Dedifferentiated amniotic fluid mesenchymal stem cell (primary cell): ENCODE results near the gene NLGN1.

ENCODE experiments used
- DNase-seq: peaks from one replicate; pipeline ENCODE4 v3.0.0-alpha.2; 2016; ENCODE audit errors: extremely low spot score

The NLGN1 gene

DNA sequence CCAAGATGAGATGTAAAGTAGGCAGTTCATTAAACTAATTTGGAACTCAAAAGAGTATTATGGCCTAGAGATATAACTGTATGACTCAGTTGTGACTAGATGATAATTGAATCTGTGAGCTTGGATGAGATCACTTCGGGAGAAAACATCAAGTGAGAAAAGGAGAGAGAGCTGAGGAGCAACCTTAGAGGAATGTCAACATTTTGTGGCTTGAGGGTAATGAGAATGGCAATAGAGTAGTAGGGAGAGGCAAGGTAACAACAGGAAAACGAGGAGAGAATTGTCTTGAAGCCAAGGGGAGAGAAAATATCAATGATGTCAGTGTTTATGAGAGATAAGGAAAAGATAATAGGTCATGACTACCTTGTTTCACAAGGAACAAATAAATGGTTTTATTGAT is 580.2 kb downstream of the NLGN1 start:
- no peak for DNase-seq

DNA sequence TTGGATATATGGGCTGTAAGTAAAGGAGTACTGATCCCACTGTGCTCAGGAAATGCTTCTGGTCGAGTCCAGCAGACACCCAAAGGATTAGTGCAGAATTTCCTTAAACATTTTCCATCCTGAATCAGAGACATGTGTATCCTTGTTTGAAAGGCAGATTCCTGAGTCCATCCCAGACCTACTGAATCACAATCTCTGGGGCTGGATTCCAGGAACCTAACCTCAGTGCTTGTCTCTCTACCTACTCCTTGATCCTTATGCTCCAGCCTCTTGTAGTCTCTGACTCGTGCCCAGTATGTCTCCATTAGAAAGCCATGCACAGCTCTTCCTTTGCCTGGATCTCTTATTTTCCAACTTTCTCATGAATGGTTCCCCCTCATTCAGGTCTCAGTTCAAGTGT is 585.8 kb downstream of the NLGN1 start:
- DNase-seq = no peak

DNA sequence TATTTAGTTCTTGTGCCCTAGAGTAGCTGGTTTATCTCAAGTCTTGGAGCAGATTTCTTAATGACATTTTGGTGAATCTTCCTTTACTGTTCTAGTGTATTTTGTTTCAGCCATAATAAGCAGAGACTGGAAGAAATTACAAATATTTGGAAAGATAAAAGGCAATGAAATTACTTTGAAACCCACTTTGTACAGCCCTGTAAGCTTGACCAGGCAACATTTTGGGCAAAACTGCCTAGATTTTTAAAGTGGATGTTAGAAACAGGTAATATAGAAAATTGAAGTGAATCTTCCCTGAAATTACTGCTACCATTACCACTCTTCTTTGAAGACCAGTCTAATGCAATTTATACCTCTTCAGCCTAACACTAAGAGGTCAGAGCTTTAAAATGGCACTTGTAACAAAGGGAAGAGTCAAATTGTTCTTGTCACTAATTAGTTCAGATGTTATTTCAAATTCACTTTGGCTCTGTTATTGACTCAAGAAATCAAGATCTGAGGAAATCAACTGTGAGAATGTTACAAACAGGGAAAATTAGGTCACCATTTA is 589.4 kb downstream of the NLGN1 start:
- no peak for DNase-seq

GRCh38 chr3:173988909-173989308 is 591.4 kb downstream of the NLGN1 start:
- no peak for DNase-seq

- DNase-seq = no peak
Measured at GRCh38 chr3:173992416-173992815, 594.9 kb downstream of the NLGN1 start.

DNA sequence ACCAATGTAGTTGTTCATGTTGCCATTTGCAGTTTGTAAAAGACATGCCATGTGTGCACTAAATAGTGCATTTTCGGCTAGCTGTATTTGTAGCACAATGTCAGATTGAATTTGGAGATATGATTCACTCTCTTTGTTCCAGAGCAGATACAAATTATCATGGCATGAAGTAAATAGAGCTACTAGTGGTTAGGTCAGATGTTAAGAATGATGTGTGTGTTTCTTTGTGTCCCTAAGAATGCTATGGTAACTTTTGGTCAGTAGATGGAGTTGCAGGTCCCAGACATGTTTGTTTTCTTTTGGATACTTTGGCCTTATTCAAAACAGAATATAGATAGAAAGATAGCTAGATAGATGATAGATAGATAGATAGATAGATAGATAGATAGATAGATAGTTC is 595.8 kb downstream of the NLGN1 start:
- peak; percentile 66 for DNase-seq

DNA sequence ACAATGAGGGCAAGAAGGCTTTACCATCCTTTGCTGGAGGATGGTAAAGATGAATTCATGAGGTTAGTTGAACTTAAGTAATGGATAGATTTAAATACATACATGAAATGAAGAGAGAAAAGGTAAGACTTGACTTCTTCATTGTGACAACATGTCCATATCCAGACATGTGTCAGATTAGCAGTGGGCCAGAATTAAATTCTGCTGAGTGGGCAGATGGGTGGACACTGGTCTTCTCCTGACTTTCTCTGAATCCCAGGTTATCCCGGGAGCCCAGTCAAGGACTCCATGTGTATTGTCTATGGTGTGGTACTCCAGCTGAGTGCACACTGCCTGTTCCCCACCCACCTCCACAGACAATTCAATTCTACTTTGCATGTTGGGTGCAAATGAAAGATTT is 603.1 kb downstream of the NLGN1 start:
- DNase-seq = no peak

DNA sequence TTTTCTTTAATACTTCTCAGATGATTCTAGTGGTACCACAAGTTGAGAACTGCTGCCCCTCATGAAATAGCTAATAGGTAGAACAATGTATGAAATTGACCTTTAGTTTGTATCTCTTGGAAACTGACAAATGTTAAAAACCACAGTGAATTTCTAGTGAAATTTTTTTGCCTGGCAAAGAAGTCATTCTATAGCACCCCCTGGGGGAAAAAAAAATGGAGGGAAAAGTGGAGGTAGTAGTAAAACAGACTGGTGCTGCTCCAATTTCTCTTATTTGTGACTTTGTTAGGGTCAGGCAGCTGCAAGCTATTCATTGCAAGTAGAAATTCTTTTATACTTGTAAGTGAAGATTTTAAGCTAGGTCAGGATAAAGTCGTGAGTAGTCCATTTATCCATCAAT is 605.0 kb downstream of the NLGN1 start:
- DNase-seq = no peak

GRCh38 chr3:174010907-174011306 is 613.4 kb downstream of the NLGN1 start:
- DNase-seq = no peak

- DNase-seq = peak; percentile 30
Measured at GRCh38 chr3:174016186-174016585, 618.6 kb downstream of the NLGN1 start.

GRCh38 chr3:174020156-174020555 is 622.6 kb downstream of the NLGN1 start:
- DNase-seq = no peak

GRCh38 chr3:174023421-174023820 is 625.9 kb downstream of the NLGN1 start:
- no peak for DNase-seq

GRCh38 chr3:174028673-174029072 is 631.1 kb downstream of the NLGN1 start:
- no peak for DNase-seq

DNA sequence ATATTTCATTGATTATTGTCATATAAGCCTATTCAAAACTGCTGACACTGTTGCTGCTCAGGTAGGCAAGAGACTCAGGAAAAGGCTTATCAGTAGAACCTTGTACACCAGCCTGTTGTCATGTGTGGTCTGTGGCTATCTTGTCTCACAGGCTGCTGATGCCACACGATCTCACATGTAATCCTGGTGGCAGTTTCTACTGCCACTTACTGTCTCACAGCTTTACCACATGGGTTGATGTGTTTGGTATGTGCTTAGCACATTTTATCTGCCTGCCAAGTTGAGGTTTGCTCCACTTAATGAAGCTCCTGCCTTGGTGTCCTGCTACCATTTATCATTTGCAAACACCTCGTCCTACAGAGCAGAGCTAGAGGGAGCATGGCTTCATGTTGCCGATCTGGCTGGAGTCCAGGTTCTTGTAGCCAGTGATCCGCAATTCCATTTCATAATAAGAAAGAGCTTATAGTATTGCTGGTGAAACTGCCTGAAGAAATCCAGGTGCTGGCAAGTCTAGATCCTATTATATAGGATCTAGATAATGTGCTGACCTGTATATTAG is 637.9 kb downstream of the NLGN1 start:
- no peak for DNase-seq

- DNase-seq = no peak
Measured at GRCh38 chr3:174046311-174046710, 648.8 kb downstream of the NLGN1 start.

DNA sequence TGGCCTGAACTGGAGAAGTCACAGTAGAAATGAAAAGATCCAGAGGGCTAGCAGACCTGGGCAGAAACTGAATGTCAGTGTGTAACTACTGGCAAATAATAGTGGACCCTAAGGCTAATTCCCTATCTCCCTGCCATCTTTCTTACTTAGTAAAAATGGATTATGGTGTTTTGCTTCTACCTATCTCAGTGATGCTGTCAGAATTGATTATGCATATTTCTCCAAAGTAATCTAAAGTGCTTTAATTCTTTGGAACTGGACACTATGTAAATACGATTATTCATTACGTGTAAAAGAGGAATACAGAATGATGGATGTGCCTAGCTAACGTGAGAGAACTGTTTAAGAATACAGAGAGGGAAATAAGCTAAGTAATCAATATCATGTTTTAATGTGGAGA is 651.9 kb downstream of the NLGN1 start:
- DNase-seq = no peak

- no peak for DNase-seq
Measured at GRCh38 chr3:174051191-174051590, 653.6 kb downstream of the NLGN1 start.

DNA sequence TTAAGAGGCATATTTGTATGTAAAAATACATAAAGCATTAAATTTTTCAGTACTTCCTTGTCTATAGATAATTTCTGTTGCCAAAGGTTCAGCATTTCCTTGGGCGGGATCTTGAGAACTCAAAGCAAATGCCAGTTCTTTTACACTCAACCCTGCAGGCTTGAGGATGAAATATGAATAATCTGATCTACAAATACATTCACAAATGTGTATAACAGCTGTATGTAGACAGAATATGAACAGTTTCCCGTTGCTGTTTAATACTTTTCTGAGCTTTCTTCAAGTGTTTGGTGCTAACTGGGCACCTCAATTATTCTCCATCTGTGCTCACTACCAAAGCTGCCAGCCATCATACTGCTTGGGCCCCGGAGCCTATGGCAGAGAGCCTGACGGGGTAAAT is 661.3 kb downstream of the NLGN1 start:
- DNase-seq = no peak

DNA sequence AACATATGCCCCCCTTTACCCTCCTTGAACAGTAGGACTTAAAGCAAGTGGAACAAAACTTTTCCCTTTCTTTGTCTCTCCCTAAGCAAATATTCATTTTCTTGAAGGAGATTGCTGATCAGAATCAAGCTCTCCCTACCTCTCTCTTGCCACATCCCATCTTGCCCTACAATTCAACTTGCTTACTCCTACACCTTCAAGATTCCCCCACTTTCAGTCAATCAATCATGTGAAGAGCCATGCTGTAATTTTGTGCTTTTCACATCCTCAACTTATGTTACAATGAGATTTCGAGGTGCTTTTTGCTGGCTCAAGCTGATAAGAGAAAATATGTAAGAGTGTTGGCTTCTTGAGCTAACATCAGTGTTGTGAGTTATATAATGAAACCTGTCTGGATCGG is 662.9 kb downstream of the NLGN1 start:
- no peak for DNase-seq

DNA sequence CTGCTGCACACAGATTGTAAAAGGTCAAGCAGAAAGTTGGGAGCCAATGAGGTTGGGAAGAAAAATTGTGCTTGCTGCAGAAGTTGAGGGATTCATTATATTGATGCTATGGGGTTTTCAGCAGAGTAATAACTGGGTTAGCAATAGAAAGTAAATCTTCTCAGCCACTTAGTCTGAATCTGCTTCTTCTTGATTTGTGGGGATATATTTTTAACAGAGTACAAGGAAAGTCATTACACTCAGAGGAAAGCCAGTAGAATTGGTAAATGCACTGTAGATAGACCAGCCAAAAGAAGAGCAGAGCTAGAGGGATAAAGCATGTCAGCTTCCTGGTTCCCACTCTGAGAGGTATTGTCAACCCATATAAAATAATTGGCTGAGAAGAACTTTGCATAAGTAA is 663.6 kb downstream of the NLGN1 start:
- no peak for DNase-seq

DNA sequence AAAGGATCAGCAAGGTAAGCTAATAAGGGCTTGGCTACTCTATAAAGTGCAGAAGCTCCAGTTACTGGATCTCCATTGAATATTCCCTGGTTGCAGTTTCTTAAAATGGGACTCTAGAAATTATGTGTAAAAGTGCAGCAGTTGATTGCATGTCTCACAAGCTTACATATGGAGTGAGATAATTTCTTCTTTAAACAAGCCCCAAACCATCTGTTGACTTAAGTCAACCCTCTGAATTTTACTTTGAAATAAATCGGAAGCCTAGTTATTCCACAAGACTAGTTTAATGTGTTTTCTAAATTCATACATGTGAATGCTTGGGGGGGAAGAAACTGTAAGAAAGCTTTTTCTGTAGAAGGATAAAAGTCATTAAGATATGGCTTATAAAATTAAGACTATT is 664.2 kb downstream of the NLGN1 start:
- DNase-seq = no peak

- no peak for DNase-seq
Measured at GRCh38 chr3:174062923-174063322, 665.4 kb downstream of the NLGN1 start.

GRCh38 chr3:174068035-174068434 is 670.5 kb downstream of the NLGN1 start:
- DNase-seq = no peak

DNA sequence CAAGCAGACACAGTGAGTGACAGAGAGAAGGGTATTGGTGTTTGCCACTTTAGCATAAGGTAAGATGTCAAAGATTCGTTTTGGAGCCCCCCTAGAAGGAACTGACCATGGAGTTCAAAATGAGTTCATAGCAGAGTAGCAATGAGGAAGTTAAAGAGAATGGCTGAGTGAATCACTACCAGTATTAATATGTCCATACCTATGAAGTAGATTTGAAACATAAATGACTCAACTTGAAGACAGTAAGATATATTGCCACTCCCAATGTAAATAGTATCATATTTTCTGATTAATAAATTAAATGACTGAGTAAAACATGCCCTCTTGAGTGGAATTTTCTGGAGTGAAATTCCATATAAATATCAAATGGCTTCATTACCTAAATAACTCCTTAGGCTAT is 675.1 kb downstream of the NLGN1 start:
- DNase-seq = no peak
